ENCODE data around the gene HLTF.

HLTF gene

GRCh38 chr3:149011676-149012075, 74.7 kb downstream of the HLTF start:
- H3K36me3 ChIP-seq (ENCODE audit: insufficient read depth), result peaks cover 60% of the 10 kb centered on the region
- H2AFZ ChIP-seq (ENCODE audit: low read depth), result no peak overlapping the region
- peak overlapping the region; percentile 13; the same call in 1 of the 2 replicates for H3K27ac ChIP-seq
- H4K20me1 ChIP-seq (ENCODE audit: insufficient read depth), result no peaks in the 10 kb centered on the region
- H3K4me2 ChIP-seq, result no peak overlapping the region
- H3K27me3 ChIP-seq (ENCODE audit: insufficient read depth, low read depth), result no peaks in the 10 kb centered on the region
- H3K4me3 ChIP-seq (IDR thresholded peaks at IDR 0.05; ENCODE audit: insufficient read depth, low read depth, low read length), result no peak overlapping the region
- peaks cover 72% of the 10 kb centered on the region for H3K4me1 ChIP-seq (ENCODE audit: low read depth, poor library complexity, severe bottlenecking)
- H3K9ac ChIP-seq, result no peak overlapping the region
- peaks cover 80% of the 10 kb centered on the region for H3K79me2 ChIP-seq (ENCODE audit: insufficient read depth, low read depth)
- no peak for TF ChIP-seq CTCF (conservative IDR thresholded peaks at IDR 0.05; ENCODE audit: low read depth, low read length)

GRCh38 chr3:149010966-149011365, 75.4 kb downstream of the HLTF start:
- Histone ChIP-seq H3K4me1 (ENCODE audit: low read depth, poor library complexity, severe bottlenecking) (peaks cover 75% of the 10 kb centered on the region), H3K4me3 (IDR thresholded peaks at IDR 0.05; ENCODE audit: insufficient read depth, low read depth, low read length) (no peak overlapping the region), H3K27ac (peak overlapping the region; percentile 13; the same call in 1 of the 2 replicates), H2AFZ (ENCODE audit: low read depth) (no peak overlapping the region), H3K4me2 (0 out of 2 replicates have a peak overlapping the region, but pooled peaks have one; percentile 5), H3K27me3 (ENCODE audit: insufficient read depth, low read depth) (no peaks in the 10 kb centered on the region), H3K79me2 (ENCODE audit: insufficient read depth, low read depth) (peaks cover 87% of the 10 kb centered on the region), H3K9ac (no peak overlapping the region), H4K20me1 (ENCODE audit: insufficient read depth) (no peaks in the 10 kb centered on the region), H3K36me3 (ENCODE audit: insufficient read depth) (peaks cover 62% of the 10 kb centered on the region)
- no peak for TF ChIP-seq CTCF (conservative IDR thresholded peaks at IDR 0.05; ENCODE audit: low read depth, low read length)

- Histone ChIP-seq H3K36me3 (ENCODE audit: insufficient read depth) (peaks cover 66% of the 10 kb centered on the region), H3K9ac (no peak overlapping the region), H4K20me1 (ENCODE audit: insufficient read depth) (no peaks in the 10 kb centered on the region), H3K27me3 (ENCODE audit: insufficient read depth, low read depth) (no peaks in the 10 kb centered on the region), H3K4me3 (IDR thresholded peaks at IDR 0.05; ENCODE audit: insufficient read depth, low read depth, low read length) (no peak overlapping the region), H2AFZ (ENCODE audit: low read depth) (no peak overlapping the region), H3K27ac (peak overlapping the region; percentile 13; the same call in 1 of the 2 replicates), H3K79me2 (ENCODE audit: insufficient read depth, low read depth) (peaks cover 88% of the 10 kb centered on the region), H3K4me2 (0 out of 2 replicates have a peak overlapping the region, but pooled peaks have one; percentile 5), H3K4me1 (ENCODE audit: low read depth, poor library complexity, severe bottlenecking) (peaks cover 79% of the 10 kb centered on the region)
- TF ChIP-seq CTCF (conservative IDR thresholded peaks at IDR 0.05; ENCODE audit: low read depth, low read length), result no peak
Observed at GRCh38 chr3:149010504-149010951, 75.8 kb downstream of the HLTF start.

GRCh38 chr3:149009732-149010131, 76.6 kb downstream of the HLTF start:
- peak overlapping the region; percentile 41 for H3K4me2 ChIP-seq
- no peak overlapping the region for H3K4me3 ChIP-seq (IDR thresholded peaks at IDR 0.05; ENCODE audit: insufficient read depth, low read depth, low read length)
- H4K20me1 ChIP-seq (ENCODE audit: insufficient read depth), result no peaks in the 10 kb centered on the region
- peaks cover 88% of the 10 kb centered on the region for H3K79me2 ChIP-seq (ENCODE audit: insufficient read depth, low read depth)
- H3K27me3 ChIP-seq (ENCODE audit: insufficient read depth, low read depth), result no peaks in the 10 kb centered on the region
- H2AFZ ChIP-seq (ENCODE audit: low read depth), result no peak overlapping the region
- TF ChIP-seq CTCF (conservative IDR thresholded peaks at IDR 0.05; ENCODE audit: low read depth, low read length), result no peak
- H3K9ac ChIP-seq, result no peak overlapping the region
- peaks cover 66% of the 10 kb centered on the region for H3K36me3 ChIP-seq (ENCODE audit: insufficient read depth)
- H3K4me1 ChIP-seq (ENCODE audit: low read depth, poor library complexity, severe bottlenecking), result peaks cover 87% of the 10 kb centered on the region
- H3K27ac ChIP-seq, result peak overlapping the region; percentile 38
